Measurements from ENCODE around the gene PRR30.

Gene PRR30

GRCh38 chr2:27131429-27131828 is 7.8 kb downstream of the PRR30 start:
- H3K4me3 ChIP-seq (ENCODE audit: low read depth, low read length) = no peak overlapping the region
- DNase-seq (ENCODE audit: low read depth) = no peak
- in situ Hi-C loops (cut with HindIII; ENCODE audit: low sequenced_read_pairs) = no loop called here
- TF ChIP-seq CTCF (IDR thresholded peaks at IDR 0.05; ENCODE audit: low read depth, low read length, missing control alignments) = no peak

DNA sequence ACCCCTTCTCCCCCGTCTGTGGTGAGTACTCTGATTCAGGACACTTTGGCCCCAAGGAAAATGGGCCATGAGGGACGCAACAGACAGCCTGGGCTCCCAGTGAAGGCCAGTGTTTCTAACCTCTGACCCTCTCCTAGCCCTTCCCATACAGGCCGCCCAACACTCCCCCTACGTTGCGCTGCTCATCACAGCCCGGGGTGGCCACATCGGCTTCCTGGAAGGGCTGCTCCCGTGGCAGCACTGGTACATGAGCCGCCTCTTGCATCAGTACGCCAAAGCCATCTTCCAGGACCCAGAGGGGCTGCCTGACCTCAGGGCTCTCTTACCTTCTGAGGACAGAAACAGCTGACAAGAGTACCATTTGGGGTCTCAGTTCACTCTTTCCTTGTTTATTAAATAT is 8.8 kb downstream of the PRR30 start:
- H3K4me3 ChIP-seq (ENCODE audit: low read depth, low read length) = no peak overlapping the region
- no peak for DNase-seq (ENCODE audit: low read depth)
- TF ChIP-seq CTCF (IDR thresholded peaks at IDR 0.05; ENCODE audit: low read depth, low read length, missing control alignments) = no peak
- in situ Hi-C loops (cut with HindIII; ENCODE audit: low sequenced_read_pairs) = no loop called here

DNA sequence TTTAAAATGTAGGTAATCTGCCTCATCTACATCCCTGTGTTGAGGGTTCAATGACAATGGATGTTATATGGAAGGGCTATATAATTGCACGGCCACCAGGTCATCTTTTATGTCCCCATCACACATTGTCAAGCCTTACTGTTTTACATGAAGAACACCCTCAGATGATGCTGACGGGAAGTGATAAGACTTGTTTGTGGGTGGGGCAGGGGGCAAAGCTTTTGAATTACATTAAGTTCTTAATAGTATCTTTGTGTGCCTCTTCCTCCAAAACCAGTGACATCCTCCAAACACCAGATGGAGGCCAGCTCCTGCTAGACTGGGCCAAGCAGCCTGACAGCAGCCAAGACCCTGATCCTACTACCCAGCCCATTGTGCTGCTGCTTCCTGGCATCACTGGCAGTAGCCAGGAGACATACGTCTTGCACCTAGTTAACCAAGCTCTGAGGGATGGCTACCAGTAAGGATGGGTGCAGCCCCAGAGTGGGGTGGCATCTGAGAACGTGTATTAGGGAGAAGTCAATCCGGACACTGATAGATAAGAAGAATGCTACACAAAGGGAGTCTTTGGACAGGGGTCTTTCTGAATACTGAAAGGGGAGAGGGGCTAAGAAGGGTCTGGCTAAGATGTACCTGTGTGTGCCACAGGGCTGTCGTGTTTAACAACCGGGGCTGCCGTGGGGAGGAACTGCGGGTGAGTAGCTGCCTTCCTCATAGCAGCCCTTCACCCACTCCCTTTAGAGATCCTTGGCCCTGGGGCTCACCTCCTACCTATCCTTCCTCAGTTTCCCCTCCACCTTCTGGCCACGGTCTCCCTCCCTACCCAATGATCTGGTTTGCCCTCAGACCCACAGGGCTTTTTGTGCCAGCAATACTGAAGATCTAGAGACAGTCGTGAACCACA is 10.3 kb downstream of the PRR30 start:
- no peak for DNase-seq (ENCODE audit: low read depth)
- TF ChIP-seq CTCF (IDR thresholded peaks at IDR 0.05; ENCODE audit: low read depth, low read length, missing control alignments) = no peak
- H3K4me3 ChIP-seq (ENCODE audit: low read depth, low read length) = no peak overlapping the region
- in situ Hi-C loops (cut with HindIII; ENCODE audit: low sequenced_read_pairs) = no loop called here

DNA sequence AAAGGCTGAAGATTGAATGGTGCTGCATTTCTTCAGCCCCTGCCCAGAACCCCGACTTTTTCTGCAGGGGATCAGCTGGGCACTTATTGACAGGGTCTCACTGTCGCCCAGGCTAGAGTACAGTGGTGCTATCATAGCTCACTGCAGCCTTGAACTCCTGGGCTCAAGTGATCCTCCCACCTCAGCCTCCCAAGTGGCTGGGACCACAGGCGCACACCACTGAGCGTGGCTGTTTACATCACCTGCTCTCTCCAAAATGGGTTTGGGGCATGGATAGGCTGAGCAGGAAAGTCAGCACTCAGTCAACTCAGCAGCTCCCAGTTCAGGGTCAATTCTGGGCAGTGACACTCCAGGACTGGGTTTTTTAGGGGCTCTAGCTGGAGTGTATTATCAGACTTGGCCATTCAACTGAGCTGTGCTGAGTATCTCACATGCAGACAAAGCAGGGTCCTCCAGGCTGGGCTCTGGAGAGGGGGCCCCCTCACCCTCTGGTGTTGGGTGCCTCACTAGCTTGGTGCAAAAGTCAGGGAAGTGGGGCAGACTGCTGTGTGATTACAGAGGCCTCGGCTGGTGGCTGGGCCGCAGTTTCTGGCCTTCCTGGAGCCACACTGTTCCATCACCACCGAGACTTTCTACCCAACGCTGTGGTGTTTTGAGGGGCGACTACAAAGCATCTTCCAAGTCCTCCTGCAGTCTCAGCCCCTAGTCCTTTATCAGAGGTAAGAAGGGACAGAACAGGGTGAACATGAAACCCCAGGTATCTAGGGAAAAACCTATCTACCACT is 11.1 kb downstream of the PRR30 start:
- in situ Hi-C loops (cut with HindIII; ENCODE audit: low sequenced_read_pairs) = no loop called here
- H3K4me3 ChIP-seq (ENCODE audit: low read depth, low read length) = no peak overlapping the region
- no peak for DNase-seq (ENCODE audit: low read depth)
- TF ChIP-seq CTCF (IDR thresholded peaks at IDR 0.05; ENCODE audit: low read depth, low read length, missing control alignments) = no peak

GRCh38 chr2:27126252-27126710 is 12.9 kb downstream of the PRR30 start:
- TF ChIP-seq CTCF (IDR thresholded peaks at IDR 0.05; ENCODE audit: low read depth, low read length, missing control alignments) = no peak
- DNase-seq (ENCODE audit: low read depth) = no peak
- in situ Hi-C loops (cut with HindIII; ENCODE audit: low sequenced_read_pairs) = no loop called here
- H3K4me3 ChIP-seq (ENCODE audit: low read depth, low read length) = no peak overlapping the region

- no peak for TF ChIP-seq CTCF (IDR thresholded peaks at IDR 0.05; ENCODE audit: low read depth, low read length, missing control alignments)
- in situ Hi-C loops (cut with HindIII; ENCODE audit: low sequenced_read_pairs) = no loop called here
- DNase-seq (ENCODE audit: low read depth) = no peak
- H3K4me3 ChIP-seq (ENCODE audit: low read depth, low read length) = no peak overlapping the region
These were observed 14.1 kb downstream of the PRR30 start for GRCh38 chr2:27125104-27125503.

All from astrocyte of the cerebellum (primary cell).